ENCODE results near the gene PXDN.

- TF ChIP-seq CTCF (conservative IDR thresholded peaks at IDR 0.05; ENCODE audit: low read length) (no peak), EZH2phosphoT487 (IDR thresholded peaks at IDR 0.05; ENCODE audit: borderline replicate concordance) (no peak)
These were observed 102.1 kb downstream of the PXDN start for GRCh38 chr2:1642066-1642861.

All from Loucy (cell line).